A549 (cell line): ENCODE measurements around the gene ENTPD8. TPM values are rescaled to one million over a fixed set of nuclear protein-coding genes. Genes with fewer than 3 reads are reported as not detected.

Experiments
- ATAC-seq, 2 experiments: fragments of 200-7000 bp in 1 of 2; fragments of >200 bp in 1 of 2; cut with Nextera tagmentation in 1 of 2; cut with Tn5 transposase in 1 of 2; 3 replicates each; pipeline versions ENCODE4 v1.8.0 to v1.9.1; 2018 to 2020; ENCODE audit warnings: mild to moderate bottlenecking in 1 of 2, moderate library complexity in 1 of 2
- CTCF ChIA-PET: fragments of 300-600 bp; sonication (Branson Sonifier 250); formaldehyde crosslinking; extraction: SDS; loops from one replicate; lab custom pipeline; 2021; ENCODE audit warnings: antibody characterized with exemption, inconsistent platforms; lab: Yijun Ruan, JAX
- POLR2A ChIA-PET: fragments of 350-600 bp; formaldehyde crosslinking; extraction: SDS; loops from one replicate; lab custom pipeline; 2021; ENCODE audit warnings: antibody characterized with exemption, inconsistent platforms; lab: Yijun Ruan, JAX
- DNase-seq, 2 experiments: peaks; one replicate each; pipeline versions ENCODE4 v3.0.0 to v3.0.0-alpha.2; 2011 to 2016; ENCODE audit warnings: low read depth in 1 of 2, low spot score in 1 of 2
- FAIRE-seq: peaks from 2 replicates; lab custom pipeline; 2011; peaks lifted over from hg19 to GRCh38; lab: Jason Lieb, UNC
- H3K27ac ChIP-seq, 2 experiments: fragments of >200 bp; sonication (Bioruptor Twin); formaldehyde crosslinking; 3 replicates each; pipeline ENCODE4 v1.5.1; 2016 to 2017
- H3K4me1 ChIP-seq: fragments of >200 bp; sonication (Bioruptor Twin); formaldehyde crosslinking; 3 replicates; pipeline ENCODE4 v1.6.1; 2016
- H3K4me2 ChIP-seq: fragments of >200 bp; sonication (Bioruptor Twin); formaldehyde crosslinking; 3 replicates; pipeline ENCODE4 v1.6.1; 2016
- H3K4me3 ChIP-seq: fragments of >200 bp; sonication (Bioruptor Twin); formaldehyde crosslinking; 3 replicates; pipeline ENCODE4 v1.5.1; 2016
- H3K9me3 ChIP-seq: fragments of >200 bp; sonication (Bioruptor Twin); formaldehyde crosslinking; 3 replicates; pipeline ENCODE4 v1.6.1; 2016
- ATOH8 ChIP-seq: fragments of 250-450 bp; sonication (Bioruptor Pico); IDR thresholded peaks from 2 replicates; pipeline ENCODE4 v1.5.0; 2020; ENCODE audit warnings: low read depth, mild to moderate bottlenecking, moderate library complexity
- CBX2 ChIP-seq: fragments of 200-600 bp; sonication (generic); IDR thresholded peaks from 2 replicates; pipeline ENCODE4 v1.6.1; 2016; ENCODE audit warnings: low read depth, mild to moderate bottlenecking, borderline replicate concordance
- CHD2 ChIP-seq: fragments of 150-350 bp; IDR thresholded peaks from 2 replicates; pipeline ENCODE4 v1.6.1; 2014; ENCODE audit warnings: low read length; ENCODE audit not compliant: partially characterized antibody
- CTCF ChIP-seq: fragments of >200 bp; sonication (Bioruptor Twin); formaldehyde crosslinking; IDR thresholded peaks from 3 replicates; pipeline ENCODE4 v1.5.1; 2016
- EHF ChIP-seq: fragments of 250-450 bp; sonication (Bioruptor Pico); IDR thresholded peaks from 2 replicates; pipeline ENCODE4 v1.5.0; 2020; ENCODE audit warnings: mild to moderate bottlenecking
- ELK1 ChIP-seq: fragments of 150-350 bp; IDR thresholded peaks from 2 replicates; pipeline ENCODE4 v1.6.1; 2014; ENCODE audit warnings: low read depth, mild to moderate bottlenecking, low read length
- FOSB ChIP-seq: fragments of 250-450 bp; sonication (Bioruptor Pico); IDR thresholded peaks from 2 replicates; pipeline ENCODE4 v1.5.0; 2020; ENCODE audit warnings: mild to moderate bottlenecking, moderate library complexity
- HDAC2 ChIP-seq: fragments of 200-600 bp; sonication (generic); IDR thresholded peaks from 2 replicates; pipeline ENCODE4 v1.6.1; 2016
- HES2 ChIP-seq: fragments of >200 bp; sonication (Bioruptor Twin); formaldehyde crosslinking; IDR thresholded peaks from 2 replicates; pipeline ENCODE4 v1.6.1; 2016
- HMGXB4 ChIP-seq: fragments of 250-450 bp; sonication (Bioruptor Pico); IDR thresholded peaks from 2 replicates; pipeline ENCODE4 v1.5.0; 2021; ENCODE audit warnings: mild to moderate bottlenecking, moderate library complexity, borderline replicate concordance
- HOXB5 ChIP-seq: fragments of 250-450 bp; sonication (Bioruptor Pico); IDR thresholded peaks from 2 replicates; pipeline ENCODE4 v1.5.0; 2020; ENCODE audit warnings: mild to moderate bottlenecking, moderate library complexity
- JUN ChIP-seq, 2 experiments: fragments of >200 bp; sonication (Bioruptor Twin); formaldehyde crosslinking; IDR thresholded peaks; 2 replicates in 1 of 2; 3 replicates in 1 of 2; pipeline ENCODE4 v1.6.1; 2016 to 2017
- KDM5A ChIP-seq: fragments of 200-600 bp; sonication (generic); IDR thresholded peaks from 2 replicates; pipeline ENCODE4 v1.6.1; 2016; ENCODE audit warnings: antibody characterized with exemption, mild to moderate bottlenecking
- MAFK ChIP-seq: fragments of 450-650 bp; IDR thresholded peaks from 2 replicates; pipeline ENCODE4 v1.6.1; 2014; ENCODE audit not compliant: partially characterized antibody
- MAZ ChIP-seq: fragments of 150-350 bp; IDR thresholded peaks from 2 replicates; pipeline ENCODE4 v1.6.1; 2014; ENCODE audit warnings: antibody characterized with exemption, low read depth, low read length, borderline replicate concordance
- NPAS2 ChIP-seq: fragments of 250-450 bp; sonication (Bioruptor Pico); IDR thresholded peaks from 2 replicates; pipeline ENCODE4 v1.8.0; 2022; ENCODE audit warnings: mild to moderate bottlenecking, moderate library complexity, borderline replicate concordance
- PBX3 ChIP-seq: IDR thresholded peaks from 2 replicates; pipeline ENCODE4 v1.6.1; 2012
- RAD21 ChIP-seq, 2 experiments: fragments of >200 bp in 1 of 2; sonication (Bioruptor Twin) in 1 of 2; formaldehyde crosslinking in 1 of 2; IDR thresholded peaks in 1 of 2; conservative IDR thresholded peaks in 1 of 2; 2 replicates in 1 of 2; 3 replicates in 1 of 2; pipeline ENCODE4 v1.6.1; 2012 to 2018; ENCODE audit warnings: inconsistent platforms in 1 of 2
- RCOR1 ChIP-seq: fragments of 150-350 bp; IDR thresholded peaks from 2 replicates; pipeline ENCODE4 v1.6.1; 2014; ENCODE audit warnings: antibody characterized with exemption, low read length, low read depth
- RNF2 ChIP-seq: fragments of 200-600 bp; sonication (generic); IDR thresholded peaks from 2 replicates; pipeline ENCODE4 v1.6.1; 2016; ENCODE audit warnings: low read depth, mild to moderate bottlenecking, antibody characterized with exemption, moderate library complexity, borderline replicate concordance
- USF2 ChIP-seq: fragments of 450-650 bp; IDR thresholded peaks from 2 replicates; pipeline ENCODE4 v1.6.1; 2014; ENCODE audit warnings: antibody characterized with exemption
- ZC3H11A ChIP-seq: fragments of 450-650 bp; IDR thresholded peaks from 2 replicates; pipeline ENCODE4 v1.6.1; 2014; ENCODE audit warnings: antibody characterized with exemption, mild to moderate bottlenecking
- WGBS: methylation state at CpG from one replicate; pipeline ENCODE4 v1.1.6; 2017; ENCODE audit errors: missing lambda C conversion rate; 5-methylcytosine and 5-hydroxymethylcytosine counted together
- polyA plus RNA-seq, 4 experiments: library from polyadenylated mRNA; depleted of rRNA in 3 of 4; stranded (reverse); fragments of >200 nt; fragmentation: RNase III in 1 of 4; extraction: RNeasy Plus Mini Kit Qiagen cat#74134 plus additional on column Dnase treatment in 1 of 4; gene quantifications; 2 replicates in 3 of 4; 3 replicates in 1 of 4; pipeline ENCODE4 v1.2.3, GENCODE V29; 2011 to 2017

The ENTPD8 gene
- polyA plus RNA-seq, 2 of the 4 experiments (the other 2 are of a cell fraction), result 0.18 to 0.36 TPM

GRCh38 chr9:137462396-137462985 lies 21.3 kb upstream of the ENTPD8 start:
- ATAC-seq (no peak), FAIRE-seq (no peak), DNase-seq (no peak)
- Histone ChIP-seq H3K4me3 (no peak overlapping the region), H3K4me2 (no peak overlapping the region), H3K4me1 (peaks cover 15% of the 10 kb centered on the region), H3K27ac (no peak overlapping the region), H3K9me3 (no peaks in the 10 kb centered on the region)
- 97% methylated on average over 14 of the region's 25 CpGs for WGBS
- ChIA-PET POLR2A (no interaction called here), CTCF (interaction anchor here (1.3 to 2.4 kb wide), 3 partner anchors 18 to 175 kb away, joined by 3 to 16 read pairs (median 3); partner anchors contain the start of genes EXD3 and NOXA1)
- TF ChIP-seq HMGXB4, result no peak
- TF ChIP-seq NPAS2 (CRISPR knock-in tag), result no peak
- no peak for TF ChIP-seq HDAC2
- no peak for TF ChIP-seq ELK1
- TF ChIP-seq CBX2, result no peak
- no peak for TF ChIP-seq ZC3H11A
- TF ChIP-seq PBX3, result no peak
- TF ChIP-seq USF2, result no peak
- no peak for TF ChIP-seq MAZ
- TF ChIP-seq JUN (IDR thresholded peaks at IDR 0.05), result no peak
- TF ChIP-seq FOSB (CRISPR knock-in tag), result no peak
- TF ChIP-seq HES2, result no peak
- no peak for TF ChIP-seq KDM5A

GRCh38 chr9:137461663-137462395 lies 20.7 kb upstream of the ENTPD8 start:
- WGBS, result 71% methylated on average over 44 of the region's 52 CpGs
- 0 out of 3 replicates have a peak overlapping the region, but pooled peaks have one; percentile 8 for H3K4me2 ChIP-seq
- ChIA-PET CTCF (interaction anchor here (0.6 to 1.5 kb wide), 3 partner anchors 13 to 46 kb away, joined by 3 to 5 read pairs (median 5); partner anchors contain the start of genes EXD3 and NOXA1), POLR2A (no interaction called here)
- no peak overlapping the region for H3K4me3 ChIP-seq
- FAIRE-seq, result no peak
- no peak overlapping the region for H3K27ac ChIP-seq
- ATAC-seq, result peak; percentile 22 to 77; a peak in 3 of 6 replicates
- DNase-seq, result peak; percentile 59 to 81
- no peaks in the 10 kb centered on the region for H3K9me3 ChIP-seq
- H3K4me1 ChIP-seq, result peaks cover 19% of the 10 kb centered on the region
- TF ChIP-seq KDM5A, result no peak
- no peak for TF ChIP-seq MAFK
- no peak for TF ChIP-seq CHD2
- TF ChIP-seq RCOR1, result no peak
- TF ChIP-seq JUN (IDR thresholded peaks at IDR 0.05), result no peak
- no peak for TF ChIP-seq ATOH8 (CRISPR knock-in tag)
- TF ChIP-seq CTCF, result no peak
- no peak for TF ChIP-seq ELK1
- no peak for TF ChIP-seq RNF2
- no peak for TF ChIP-seq RAD21 (conservative IDR thresholded peaks at IDR 0.05 in 1 of 2, IDR thresholded peaks at IDR 0.05 in 1 of 2)
- no peak for TF ChIP-seq HDAC2
- TF ChIP-seq EHF, result no peak
- no peak for TF ChIP-seq PBX3
- no peak for TF ChIP-seq HOXB5 (CRISPR knock-in tag)
- no peak for TF ChIP-seq FOSB (CRISPR knock-in tag)
